GM18870 (cell line): ENCODE measurements around the gene SOX12.

Experiments
- ATAC-seq: cut with Tn5 transposase; IDR thresholded peaks from one replicate; pipeline ENCODE4 v1.9.1; 2021; ENCODE audit warnings: moderate library complexity; ENCODE audit not compliant: unreplicated experiment

The SOX12 gene

DNA sequence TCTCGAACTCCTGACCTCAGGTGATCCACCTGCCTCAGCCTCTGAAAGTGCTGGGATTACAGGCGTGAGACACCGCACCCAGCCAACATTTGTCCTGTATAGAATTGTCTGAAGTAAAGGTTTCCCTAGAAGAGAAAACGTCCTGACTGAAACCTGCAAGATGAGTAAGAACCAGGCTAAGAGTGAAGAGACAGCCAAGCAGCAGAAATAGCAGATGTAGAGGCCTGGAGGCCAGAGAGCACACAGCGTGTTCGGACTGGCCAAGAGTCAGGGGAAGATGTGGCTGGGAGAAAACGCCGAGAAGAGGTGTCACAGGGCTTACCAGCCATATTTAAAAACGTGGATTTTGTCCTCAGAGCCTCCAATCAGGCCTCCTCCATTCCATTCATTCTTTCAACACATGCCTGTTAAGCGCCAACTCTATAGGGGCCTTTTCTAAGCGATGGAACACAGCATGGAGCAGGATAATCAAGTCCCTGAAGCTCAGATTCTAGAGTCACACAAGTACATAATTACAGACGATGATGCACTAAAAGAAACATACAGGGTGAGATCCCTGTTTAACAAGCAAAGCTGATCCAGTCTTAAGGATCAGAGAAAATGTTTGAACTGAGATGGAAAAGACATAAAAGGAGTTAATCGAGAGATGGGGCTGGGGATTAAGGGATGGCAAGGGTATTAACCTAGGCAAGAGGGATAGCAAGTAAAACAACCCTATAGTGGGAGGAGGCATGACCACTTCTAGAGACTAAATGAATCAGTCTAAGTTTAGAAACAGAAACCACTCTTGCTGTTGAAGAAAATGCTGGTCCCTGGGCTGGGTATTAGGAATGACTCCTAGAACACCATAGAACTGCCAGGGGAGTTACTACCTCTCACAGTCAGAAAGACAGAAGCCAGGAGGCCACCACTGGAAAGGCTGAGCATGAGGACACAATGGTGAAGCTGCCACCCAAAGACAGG is 23.2 kb upstream of the SOX12 start:
- ATAC-seq: no peak

- ATAC-seq: no peak
Measured at GRCh38 chr20:305745-306144, 19.6 kb upstream of the SOX12 start.

GRCh38 chr20:308427-309038 is 16.8 kb upstream of the SOX12 start:
- ATAC-seq: no peak

DNA sequence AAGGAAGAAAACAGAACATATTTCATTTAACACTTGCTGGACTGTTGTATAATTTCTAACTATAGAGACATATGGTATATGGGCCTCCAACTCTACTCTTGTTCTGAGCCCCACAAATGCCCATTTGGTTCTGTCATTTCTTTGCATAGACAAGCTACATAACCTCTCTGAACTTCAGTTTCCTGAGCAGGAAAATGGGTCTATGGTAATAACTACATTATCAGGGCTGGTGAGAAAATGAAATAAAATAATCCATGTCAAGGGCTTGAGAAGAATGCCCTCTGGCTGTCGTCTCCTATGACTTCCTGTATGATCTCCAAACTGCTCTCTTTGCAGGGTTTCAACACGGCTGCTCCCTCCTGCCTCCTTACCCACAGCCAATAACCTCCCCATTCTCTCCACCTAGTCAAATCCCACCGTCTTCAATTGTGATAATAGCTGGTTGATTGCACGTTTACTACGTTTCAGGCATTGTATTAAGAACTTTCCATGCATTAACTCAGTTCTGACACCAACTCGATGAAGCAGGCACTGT is 16.0 kb upstream of the SOX12 start:
- ATAC-seq: no peak

DNA sequence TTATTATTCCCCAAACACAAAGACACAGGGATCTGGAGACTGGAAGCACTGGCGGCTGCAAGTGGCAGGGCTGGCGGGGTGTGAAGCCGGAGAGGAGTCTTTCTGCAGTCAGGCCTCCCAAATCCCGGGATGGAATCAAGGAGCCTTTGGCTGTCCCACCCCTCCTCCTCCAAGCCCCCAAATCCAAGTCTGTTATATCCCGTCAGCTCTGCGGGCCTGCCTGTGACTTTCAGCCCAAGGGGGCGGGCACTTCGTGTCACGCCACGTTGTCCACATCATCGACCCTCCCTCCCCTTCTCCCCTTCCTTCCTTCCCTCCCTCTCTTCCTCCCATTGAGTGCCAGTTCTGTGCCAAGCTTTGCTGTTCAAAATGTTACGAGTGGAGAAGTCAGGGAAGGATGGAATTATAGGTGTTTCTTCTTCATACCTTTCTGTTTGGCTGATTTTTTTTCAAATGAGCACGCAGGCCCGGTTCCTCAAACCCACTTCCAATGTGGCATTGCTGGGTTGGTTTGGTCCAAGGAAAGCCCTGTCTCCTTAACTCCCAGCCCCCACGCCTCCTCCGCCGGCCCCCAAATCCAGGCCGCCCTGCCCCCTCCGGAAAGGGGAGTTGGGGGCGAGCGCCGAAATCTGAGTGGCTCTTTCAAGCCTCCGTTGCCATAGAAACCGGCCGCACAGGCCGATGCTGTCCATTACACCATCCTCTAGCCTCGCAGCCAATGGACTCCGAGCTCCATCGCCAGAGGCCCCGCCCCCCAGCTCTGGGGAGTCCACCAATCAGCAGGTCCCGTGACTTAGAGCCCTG is 15.3 kb upstream of the SOX12 start:
- peak; percentile 82 for ATAC-seq

GRCh38 chr20:310645-311044 is 14.7 kb upstream of the SOX12 start:
- no peak for ATAC-seq

DNA sequence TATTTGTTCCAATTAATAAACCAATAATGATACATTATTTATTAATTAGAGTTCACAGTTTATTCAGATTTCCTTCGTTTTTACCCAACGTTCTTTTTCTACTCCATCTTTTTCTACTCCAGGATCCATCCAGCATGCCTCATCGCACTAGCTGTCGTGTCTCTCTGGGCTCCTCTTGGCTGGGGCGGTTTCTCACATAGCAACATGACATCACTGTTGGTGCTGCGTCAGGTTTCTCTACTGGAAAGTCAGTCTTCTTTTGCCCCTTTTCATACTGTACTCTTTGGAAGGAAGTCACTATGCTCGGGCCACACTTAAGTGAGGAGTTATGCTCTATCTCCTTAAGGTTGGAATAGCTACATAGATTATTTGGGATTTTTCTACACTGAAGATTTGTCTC is 13.7 kb upstream of the SOX12 start:
- no peak for ATAC-seq

DNA sequence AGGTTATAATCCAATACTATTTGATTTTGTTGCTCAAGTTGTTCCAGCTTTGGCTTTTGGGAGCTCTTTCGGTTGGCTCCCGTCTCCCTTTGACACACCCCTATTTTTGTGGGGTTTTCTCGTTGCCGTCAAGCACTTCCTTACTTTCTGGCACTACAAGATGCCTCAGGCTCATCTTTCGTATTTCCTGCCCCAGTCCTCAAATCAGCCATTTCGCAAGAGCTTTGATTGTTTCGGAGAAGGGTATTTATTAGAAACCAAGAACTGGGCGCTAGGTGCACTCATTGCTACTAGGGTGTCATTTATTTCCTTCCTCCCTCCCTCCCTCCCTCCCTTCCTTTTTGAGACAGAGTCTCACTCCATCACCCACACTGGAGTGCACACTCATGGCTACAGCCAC is 13.3 kb upstream of the SOX12 start:
- no peak for ATAC-seq

DNA sequence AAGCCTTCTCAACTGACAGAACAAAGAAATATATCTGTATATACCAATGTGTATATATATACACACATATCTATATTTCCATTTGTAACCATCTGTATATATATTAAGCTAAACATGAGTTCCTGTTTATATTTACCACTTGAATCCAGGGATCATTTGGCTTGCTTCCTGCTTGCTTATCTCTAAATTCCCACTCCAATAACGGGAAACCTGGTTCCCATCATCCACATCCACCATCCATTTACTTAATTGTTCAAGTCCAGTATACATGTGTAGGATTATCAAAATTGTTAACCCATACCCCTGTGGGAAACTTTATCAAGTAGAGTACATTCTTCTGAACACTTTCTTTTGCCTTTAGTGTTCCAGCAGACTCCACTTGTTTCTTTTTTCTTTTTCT is 12.5 kb upstream of the SOX12 start:
- no peak for ATAC-seq

GRCh38 chr20:313402-313801 is 11.9 kb upstream of the SOX12 start:
- no peak for ATAC-seq

DNA sequence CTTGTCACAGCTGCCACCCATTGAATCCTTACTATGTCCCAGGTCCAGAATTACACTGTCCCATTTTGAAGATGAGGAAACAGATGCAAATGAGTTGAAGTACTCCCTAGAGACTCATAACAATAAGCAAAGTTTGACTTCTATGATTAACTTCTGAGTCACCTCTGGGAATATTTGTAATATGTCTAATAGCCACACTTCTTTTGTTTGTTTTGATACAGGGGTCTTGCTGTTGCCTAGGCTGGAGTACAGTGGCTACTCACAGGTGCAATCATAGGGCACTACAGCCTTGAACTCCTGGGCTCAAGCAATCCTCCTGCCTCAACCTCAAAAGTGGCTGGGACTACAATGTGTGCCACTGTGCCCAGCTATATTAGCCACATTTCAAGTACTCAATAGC is 11.4 kb upstream of the SOX12 start:
- ATAC-seq: no peak

DNA sequence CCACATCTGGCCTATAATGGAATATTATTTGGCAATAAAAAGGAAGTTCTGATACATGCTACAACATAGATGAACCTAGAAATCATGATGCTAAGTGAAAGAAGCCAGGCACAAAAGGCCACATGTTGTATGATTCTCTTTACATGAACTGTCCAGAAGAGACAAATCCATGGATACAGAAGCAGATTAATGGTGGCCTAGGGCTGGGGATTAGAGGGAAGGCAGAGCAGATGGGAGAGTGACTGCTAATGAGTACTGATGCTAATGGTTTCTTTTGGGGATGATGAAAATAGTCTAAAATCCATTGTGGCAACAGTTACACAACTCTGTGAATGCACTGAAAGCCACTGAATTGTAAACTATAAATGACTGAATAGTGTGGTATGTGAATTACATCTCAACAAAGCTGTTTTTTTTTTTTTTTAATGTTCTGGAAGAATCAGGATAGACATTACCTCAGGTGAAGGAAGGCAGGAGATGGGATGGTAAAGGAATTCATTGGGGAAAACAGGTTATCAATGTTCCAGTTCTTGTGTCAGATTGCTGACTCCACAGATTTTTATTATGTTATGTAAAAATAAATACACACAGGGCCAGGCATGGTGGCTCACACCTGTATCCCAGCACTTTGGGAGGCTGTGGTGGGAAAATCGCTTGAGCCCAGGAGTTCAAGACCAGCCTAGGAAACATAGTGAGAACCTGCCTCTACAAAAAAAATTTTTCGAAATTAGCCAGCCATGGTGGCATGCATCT is 8.9 kb upstream of the SOX12 start:
- no peak for ATAC-seq

GRCh38 chr20:324177-325044 is 941 bp upstream of the SOX12 start:
- ATAC-seq: peak; percentile 38

DNA sequence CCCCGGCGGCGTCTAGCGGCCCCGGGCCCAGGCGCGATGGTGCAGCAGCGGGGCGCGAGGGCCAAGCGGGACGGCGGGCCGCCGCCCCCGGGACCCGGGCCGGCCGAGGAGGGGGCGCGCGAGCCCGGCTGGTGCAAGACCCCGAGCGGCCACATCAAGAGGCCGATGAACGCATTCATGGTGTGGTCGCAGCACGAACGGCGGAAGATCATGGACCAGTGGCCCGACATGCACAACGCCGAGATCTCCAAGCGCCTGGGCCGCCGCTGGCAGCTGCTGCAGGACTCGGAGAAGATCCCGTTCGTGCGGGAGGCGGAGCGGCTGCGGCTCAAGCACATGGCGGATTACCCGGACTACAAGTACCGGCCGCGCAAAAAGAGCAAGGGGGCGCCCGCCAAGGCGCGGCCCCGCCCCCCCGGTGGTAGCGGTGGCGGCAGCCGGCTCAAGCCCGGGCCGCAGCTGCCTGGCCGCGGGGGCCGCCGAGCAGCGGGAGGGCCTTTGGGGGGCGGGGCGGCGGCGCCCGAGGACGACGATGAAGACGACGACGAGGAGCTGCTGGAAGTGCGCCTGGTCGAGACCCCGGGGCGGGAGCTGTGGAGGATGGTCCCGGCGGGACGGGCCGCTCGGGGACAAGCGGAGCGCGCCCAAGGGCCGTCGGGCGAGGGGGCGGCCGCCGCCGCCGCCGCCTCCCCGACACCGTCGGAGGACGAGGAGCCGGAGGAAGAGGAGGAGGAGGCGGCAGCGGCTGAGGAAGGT is 715 bp downstream of the SOX12 start:
- no peak for ATAC-seq

DNA sequence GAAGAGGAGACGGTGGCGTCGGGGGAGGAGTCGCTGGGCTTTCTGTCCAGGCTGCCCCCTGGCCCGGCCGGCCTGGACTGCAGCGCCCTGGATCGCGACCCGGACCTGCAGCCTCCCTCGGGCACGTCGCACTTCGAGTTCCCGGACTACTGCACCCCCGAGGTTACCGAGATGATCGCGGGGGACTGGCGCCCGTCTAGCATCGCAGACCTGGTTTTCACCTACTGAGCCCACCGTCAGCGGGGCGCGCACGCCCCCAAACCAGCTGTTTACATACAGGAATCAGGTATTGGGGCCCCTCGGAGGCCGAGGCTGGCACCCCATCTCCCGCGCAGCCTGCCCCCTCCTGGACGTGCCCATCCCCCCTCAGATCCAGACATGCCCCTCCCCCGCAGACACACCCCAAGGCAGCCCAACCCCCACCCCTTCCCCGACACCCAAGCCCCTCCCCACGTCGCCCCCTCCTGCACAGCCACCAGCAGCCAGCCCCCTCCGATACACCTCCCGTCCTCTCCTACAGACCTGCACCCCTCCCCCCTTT is 1.4 kb downstream of the SOX12 start:
- no peak for ATAC-seq

- ATAC-seq: no peak
Measured at GRCh38 chr20:327186-328026, 2.1 kb downstream of the SOX12 start.

GRCh38 chr20:328027-328974 is 2.9 kb downstream of the SOX12 start:
- ATAC-seq: no peak
